Activated CD8-positive, alpha-beta T cell treated with anti-CD3 and anti-CD28 coated beads, Interleukin-2, amount 10 ng/mL, durations not matched to agents 7 days and 5 days (primary cell): ENCODE results near the gene MAN2A1. TPM values are rescaled to one million over a fixed set of nuclear protein-coding genes. Genes with fewer than 3 reads are reported as not detected.

Experiments
- ATAC-seq: fragments of 150-1000 bp; cut with Tn5 transposase; one replicate; pipeline ENCODE4 v1.10.0; 2021; ENCODE audit warnings: moderate library complexity
- CTCF ChIA-PET: fragments of 350-600 bp; sonication (Branson Sonifier 250); formaldehyde crosslinking; loops from one replicate; lab custom pipeline; 2021; ENCODE audit warnings: antibody characterized with exemption; lab: Charles Lee
- POLR2A ChIA-PET: fragments of 350-600 bp; sonication (Branson Sonifier 250); formaldehyde crosslinking; loops from one replicate; lab custom pipeline; 2021; ENCODE audit warnings: antibody characterized with exemption; lab: Charles Lee
- DNase-seq: peaks from one replicate; pipeline ENCODE4 v3.0.0-alpha.2; 2020
- H3K27ac Mint-ChIP-seq: one replicate; pipeline ENCODE4 v1.8.0; 2021; ENCODE audit warnings: mild to moderate bottlenecking, mixed read lengths
- H3K27me3 Mint-ChIP-seq: one replicate; pipeline ENCODE4 v1.8.0; 2021; ENCODE audit warnings: low read depth, mixed read lengths
- H3K36me3 Mint-ChIP-seq: one replicate; pipeline ENCODE4 v1.8.0; 2021; ENCODE audit warnings: low read depth, mixed read lengths
- H3K4me1 Mint-ChIP-seq: one replicate; pipeline ENCODE4 v1.8.0; 2021; ENCODE audit warnings: low read depth, mixed read lengths
- H3K4me3 Mint-ChIP-seq: one replicate; pipeline ENCODE4 v1.8.0; 2021; ENCODE audit warnings: mild to moderate bottlenecking, mixed read lengths
- H3K9me3 Mint-ChIP-seq: one replicate; pipeline ENCODE4 v1.8.0; 2022; ENCODE audit warnings: mixed read lengths; ENCODE audit not compliant: insufficient read depth
- total RNA-seq, 2 experiments: library from RNA; stranded (reverse); gene quantifications; one replicate each; pipeline ENCODE4 v1.2.3, GENCODE V29; 2021

MAN2A1 gene
- total RNA-seq, 2 experiments from 2014 or later, result 26.3 to 28.3 TPM

GRCh38 chr5:109792613-109793012 is 102.9 kb downstream of the MAN2A1 start:
- DNase-seq (no peak), ATAC-seq (no peak)
- ChIA-PET POLR2A (no interaction called here), CTCF (no interaction called here)
- Mint-ChIP-seq H3K9me3 (no peaks in the 10 kb centered on the region), H3K4me3 (no peak overlapping the region), H3K4me1 (peaks cover 2% of the 10 kb centered on the region), H3K27me3 (no peaks in the 10 kb centered on the region), H3K27ac (no peak overlapping the region), H3K36me3 (peaks cover 65% of the 10 kb centered on the region)

- Mint-ChIP-seq H3K27me3 (no peaks in the 10 kb centered on the region), H3K9me3 (no peaks in the 10 kb centered on the region), H3K27ac (no peak overlapping the region), H3K4me3 (no peak overlapping the region), H3K36me3 (peaks cover 32% of the 10 kb centered on the region), H3K4me1 (no peaks in the 10 kb centered on the region)
- ATAC-seq (no peak), DNase-seq (no peak)
- ChIA-PET CTCF (no interaction called here), POLR2A (no interaction called here)
These were observed 114.1 kb downstream of the MAN2A1 start for GRCh38 chr5:109803854-109804253.

- no peak for DNase-seq
- ChIA-PET CTCF (no interaction called here), POLR2A (no interaction called here)
- ATAC-seq, result no peak
- Mint-ChIP-seq H3K27me3 (no peaks in the 10 kb centered on the region), H3K9me3 (no peaks in the 10 kb centered on the region), H3K4me1 (no peaks in the 10 kb centered on the region), H3K36me3 (peaks cover 37% of the 10 kb centered on the region), H3K4me3 (no peak overlapping the region), H3K27ac (no peak overlapping the region)
These were observed 115.7 kb downstream of the MAN2A1 start for GRCh38 chr5:109805472-109805871.

GRCh38 chr5:109805883-109806282 is 116.2 kb downstream of the MAN2A1 start:
- H3K27me3 Mint-ChIP-seq, result no peaks in the 10 kb centered on the region
- ATAC-seq (no peak), DNase-seq (no peak)
- no peaks in the 10 kb centered on the region for H3K9me3 Mint-ChIP-seq
- H3K36me3 Mint-ChIP-seq, result peaks cover 40% of the 10 kb centered on the region
- no peaks in the 10 kb centered on the region for H3K4me1 Mint-ChIP-seq
- ChIA-PET CTCF (no interaction called here), POLR2A (no interaction called here)
- no peak overlapping the region for H3K27ac Mint-ChIP-seq
- H3K4me3 Mint-ChIP-seq, result no peak overlapping the region

GRCh38 chr5:109812698-109813097 is 123.0 kb downstream of the MAN2A1 start:
- H3K36me3 Mint-ChIP-seq, result peaks cover 37% of the 10 kb centered on the region
- H3K4me1 Mint-ChIP-seq, result no peaks in the 10 kb centered on the region
- ChIA-PET CTCF (no interaction called here), POLR2A (no interaction called here)
- DNase-seq (no peak), ATAC-seq (no peak)
- no peaks in the 10 kb centered on the region for H3K27me3 Mint-ChIP-seq
- no peak overlapping the region for H3K27ac Mint-ChIP-seq
- no peaks in the 10 kb centered on the region for H3K9me3 Mint-ChIP-seq
- no peak overlapping the region for H3K4me3 Mint-ChIP-seq

- no peak overlapping the region for H3K4me3 Mint-ChIP-seq
- H3K4me1 Mint-ChIP-seq, result no peaks in the 10 kb centered on the region
- H3K27me3 Mint-ChIP-seq, result no peaks in the 10 kb centered on the region
- ATAC-seq, result no peak
- POLR2A ChIA-PET, result no interaction called here
- H3K36me3 Mint-ChIP-seq, result peaks cover 41% of the 10 kb centered on the region
- no peak overlapping the region for H3K27ac Mint-ChIP-seq
- DNase-seq, result no peak
- CTCF ChIA-PET, result interaction anchor here (0.6 kb wide), 1 partner anchor 394 kb away, joined by 3 read pairs; no protein-coding TSS in a partner anchor
- no peaks in the 10 kb centered on the region for H3K9me3 Mint-ChIP-seq
These were observed 127.0 kb downstream of the MAN2A1 start for GRCh38 chr5:109816732-109817131.

GRCh38 chr5:109819878-109820277 is 130.2 kb downstream of the MAN2A1 start:
- CTCF ChIA-PET, result no interaction called here
- H3K27ac Mint-ChIP-seq, result no peak overlapping the region

GRCh38 chr5:109823597-109823996 is 133.9 kb downstream of the MAN2A1 start:
- no peaks in the 10 kb centered on the region for H3K27me3 Mint-ChIP-seq
- H3K36me3 Mint-ChIP-seq, result peaks cover 59% of the 10 kb centered on the region

More at GRCh38 chr5:109819878-109820277, 130.2 kb downstream of the MAN2A1 start:
- Mint-ChIP-seq H3K27me3 (no peaks in the 10 kb centered on the region), H3K9me3 (no peaks in the 10 kb centered on the region), H3K4me1 (no peaks in the 10 kb centered on the region), H3K36me3 (peaks cover 46% of the 10 kb centered on the region), H3K4me3 (no peak overlapping the region)
- ATAC-seq, result no peak
- POLR2A ChIA-PET, result interaction anchor here (0.6 kb wide), 1 partner anchor 1380 kb away, joined by 3 read pairs; no protein-coding TSS in a partner anchor
- DNase-seq, result no peak

GRCh38 chr5:109825450-109825849 is 135.7 kb downstream of the MAN2A1 start:
- no peaks in the 10 kb centered on the region for H3K9me3 Mint-ChIP-seq
- no peaks in the 10 kb centered on the region for H3K4me1 Mint-ChIP-seq
- no peak overlapping the region for H3K27ac Mint-ChIP-seq
- H3K27me3 Mint-ChIP-seq, result no peaks in the 10 kb centered on the region
- H3K4me3 Mint-ChIP-seq, result no peak overlapping the region
- peaks cover 59% of the 10 kb centered on the region for H3K36me3 Mint-ChIP-seq
- ATAC-seq (no peak), DNase-seq (no peak)
- ChIA-PET POLR2A (no interaction called here), CTCF (no interaction called here)

More at GRCh38 chr5:109823597-109823996, 133.9 kb downstream of the MAN2A1 start:
- Mint-ChIP-seq H3K27ac (no peak overlapping the region), H3K4me1 (no peaks in the 10 kb centered on the region), H3K9me3 (no peaks in the 10 kb centered on the region), H3K4me3 (no peak overlapping the region)
- ATAC-seq, result no peak
- DNase-seq, result no peak
- CTCF ChIA-PET, result no interaction called here
- POLR2A ChIA-PET, result no interaction called here

- H3K9me3 Mint-ChIP-seq, result no peaks in the 10 kb centered on the region
These were observed 136.7 kb downstream of the MAN2A1 start for GRCh38 chr5:109826426-109826825.

GRCh38 chr5:109829331-109829730 is 139.6 kb downstream of the MAN2A1 start:
- Mint-ChIP-seq H3K4me3 (no peak overlapping the region), H3K9me3 (peaks cover 3% of the 10 kb centered on the region), H3K36me3 (peaks cover 59% of the 10 kb centered on the region), H3K27ac (no peak overlapping the region), H3K4me1 (peaks cover 2% of the 10 kb centered on the region), H3K27me3 (no peaks in the 10 kb centered on the region)
- POLR2A ChIA-PET, result no interaction called here
- no peak for ATAC-seq
- CTCF ChIA-PET, result no interaction called here
- DNase-seq, result no peak

More at GRCh38 chr5:109826426-109826825, 136.7 kb downstream of the MAN2A1 start:
- peaks cover 56% of the 10 kb centered on the region for H3K36me3 Mint-ChIP-seq
- POLR2A ChIA-PET, result no interaction called here
- ATAC-seq, result no peak
- H3K4me3 Mint-ChIP-seq, result no peak overlapping the region
- no peak for DNase-seq
- no peaks in the 10 kb centered on the region for H3K27me3 Mint-ChIP-seq
- no peaks in the 10 kb centered on the region for H3K4me1 Mint-ChIP-seq
- CTCF ChIA-PET, result no interaction called here
- no peak overlapping the region for H3K27ac Mint-ChIP-seq

- DNase-seq (no peak), ATAC-seq (no peak)
- H3K27ac Mint-ChIP-seq, result no peak overlapping the region
- ChIA-PET CTCF (no interaction called here), POLR2A (no interaction called here)
- peaks cover 3% of the 10 kb centered on the region for H3K9me3 Mint-ChIP-seq
- H3K36me3 Mint-ChIP-seq, result peaks cover 56% of the 10 kb centered on the region
- H3K4me1 Mint-ChIP-seq, result peaks cover 2% of the 10 kb centered on the region
- no peak overlapping the region for H3K4me3 Mint-ChIP-seq
- H3K27me3 Mint-ChIP-seq, result no peaks in the 10 kb centered on the region
These were observed 141.3 kb downstream of the MAN2A1 start for GRCh38 chr5:109830955-109831502.
